ENCODE data around the gene SCN3A.

SCN3A gene

DNA sequence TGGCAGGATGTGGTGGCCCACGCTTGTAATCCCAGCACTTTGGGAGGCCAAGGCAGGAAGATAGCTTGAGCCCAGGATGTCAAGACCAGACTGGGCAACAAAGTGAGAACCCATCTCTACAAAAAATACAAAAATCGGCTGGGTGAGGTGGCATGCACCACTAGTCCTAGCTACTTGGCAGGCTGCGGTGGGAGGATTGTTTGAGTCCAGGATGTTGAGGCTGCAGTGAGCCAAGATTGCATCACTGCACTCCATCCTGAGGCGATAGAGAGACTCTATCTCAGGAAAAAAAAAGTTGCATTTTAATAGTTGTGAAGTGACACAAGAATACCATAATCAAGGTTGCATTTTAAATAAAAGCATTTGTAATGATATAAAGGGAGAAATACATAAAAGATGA is 124.4 kb downstream of the SCN3A start:
- Histone ChIP-seq H3K4me1 (ENCODE audit: control insufficient read depth, insufficient read depth, low read length, unreplicated experiment) (no peaks in the 10 kb centered on the region), H3K79me2 (ENCODE audit: control insufficient read depth, insufficient read depth, low read length, unreplicated experiment) (no peaks in the 10 kb centered on the region), H3K36me3 (ENCODE audit: insufficient read depth, low read length) (no peaks in the 10 kb centered on the region), H3K27ac (ENCODE audit: low read depth, low read length) (no peak overlapping the region), H3K4me3 (ENCODE audit: low read depth, low read length) (no peak overlapping the region), H3K27me3 (ENCODE audit: insufficient read depth, low read length) (no peaks in the 10 kb centered on the region), H2AFZ (ENCODE audit: low read length, unreplicated experiment) (no peak overlapping the region)

- Histone ChIP-seq H3K4me3 (ENCODE audit: low read depth, low read length) (no peak overlapping the region), H3K79me2 (ENCODE audit: control insufficient read depth, insufficient read depth, low read length, unreplicated experiment) (no peaks in the 10 kb centered on the region), H3K36me3 (ENCODE audit: insufficient read depth, low read length) (no peaks in the 10 kb centered on the region), H2AFZ (ENCODE audit: low read length, unreplicated experiment) (no peak overlapping the region), H3K27me3 (ENCODE audit: insufficient read depth, low read length) (no peaks in the 10 kb centered on the region), H3K27ac (ENCODE audit: low read depth, low read length) (no peak overlapping the region), H3K4me1 (ENCODE audit: control insufficient read depth, insufficient read depth, low read length, unreplicated experiment) (no peaks in the 10 kb centered on the region)
Measured at GRCh38 chr2:165078913-165079312, 124.9 kb downstream of the SCN3A start.

GRCh38 chr2:165074884-165075283 is 129.0 kb downstream of the SCN3A start:
- Histone ChIP-seq H3K27me3 (ENCODE audit: insufficient read depth, low read length) (no peaks in the 10 kb centered on the region), H3K79me2 (ENCODE audit: control insufficient read depth, insufficient read depth, low read length, unreplicated experiment) (no peaks in the 10 kb centered on the region), H3K27ac (ENCODE audit: low read depth, low read length) (no peak overlapping the region), H2AFZ (ENCODE audit: low read length, unreplicated experiment) (no peak overlapping the region), H3K4me1 (ENCODE audit: control insufficient read depth, insufficient read depth, low read length, unreplicated experiment) (no peaks in the 10 kb centered on the region), H3K4me3 (ENCODE audit: low read depth, low read length) (no peak overlapping the region), H3K36me3 (ENCODE audit: insufficient read depth, low read length) (no peaks in the 10 kb centered on the region)

DNA sequence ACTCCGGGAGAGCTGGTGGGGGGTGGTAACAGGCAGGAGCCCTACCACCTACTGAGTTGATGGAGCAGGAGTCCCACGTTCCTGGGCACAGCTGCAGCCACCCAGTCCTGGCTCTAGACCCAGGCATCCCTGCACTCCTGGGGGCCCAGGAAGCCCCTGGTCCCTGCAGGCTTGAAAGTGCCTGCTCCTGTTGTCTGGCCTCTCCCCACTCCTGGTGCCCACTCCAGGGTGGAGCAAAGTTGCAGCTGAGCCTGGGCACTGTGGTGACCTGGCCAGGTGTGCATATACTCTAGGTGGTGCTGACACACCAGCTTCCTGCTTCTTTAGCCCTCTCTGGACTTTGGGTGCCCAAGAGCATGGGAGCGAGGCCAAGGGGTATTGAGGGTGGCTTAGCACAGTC is 129.5 kb downstream of the SCN3A start:
- no peak overlapping the region for H3K4me3 ChIP-seq (ENCODE audit: low read depth, low read length)

DNA sequence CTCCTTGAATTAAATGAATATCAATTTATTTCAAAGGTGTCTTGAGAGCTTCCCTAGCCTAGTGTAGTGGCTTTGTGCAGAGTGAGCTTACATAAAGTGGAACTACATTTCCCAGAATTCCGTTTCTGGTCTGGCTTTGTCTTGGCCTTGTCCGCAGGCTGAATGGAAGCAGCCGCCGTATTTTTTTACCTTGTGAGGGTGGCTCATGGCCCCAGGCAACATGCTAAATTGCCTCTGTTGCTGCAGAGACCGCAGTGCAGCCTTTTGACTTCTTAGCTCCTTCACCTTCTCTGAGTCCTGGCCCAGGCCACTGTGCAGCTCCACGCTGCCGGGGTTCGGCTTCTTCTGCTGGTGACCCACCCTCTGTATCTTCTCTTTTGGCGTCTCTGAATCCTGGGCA is 133.8 kb downstream of the SCN3A start:
- no peaks in the 10 kb centered on the region for H3K79me2 ChIP-seq (ENCODE audit: control insufficient read depth, insufficient read depth, low read length, unreplicated experiment)
- no peak overlapping the region for H3K4me3 ChIP-seq (ENCODE audit: low read depth, low read length)
- H3K4me1 ChIP-seq (ENCODE audit: control insufficient read depth, insufficient read depth, low read length, unreplicated experiment) = peaks cover 4% of the 10 kb centered on the region
- H3K36me3 ChIP-seq (ENCODE audit: insufficient read depth, low read length) = no peaks in the 10 kb centered on the region
- no peak overlapping the region for H2AFZ ChIP-seq (ENCODE audit: low read length, unreplicated experiment)
- no peak overlapping the region for H3K27ac ChIP-seq (ENCODE audit: low read depth, low read length)
- 0 out of 2 replicates have a peak, but pooled peaks cover 6% of the 10 kb centered on the region for H3K27me3 ChIP-seq (ENCODE audit: insufficient read depth, low read length)

More for the DNA sequence above, 129.5 kb downstream of the SCN3A start:
- Histone ChIP-seq H3K4me1 (ENCODE audit: control insufficient read depth, insufficient read depth, low read length, unreplicated experiment) (no peaks in the 10 kb centered on the region), H2AFZ (ENCODE audit: low read length, unreplicated experiment) (no peak overlapping the region), H3K36me3 (ENCODE audit: insufficient read depth, low read length) (no peaks in the 10 kb centered on the region), H3K27ac (ENCODE audit: low read depth, low read length) (no peak overlapping the region), H3K79me2 (ENCODE audit: control insufficient read depth, insufficient read depth, low read length, unreplicated experiment) (no peaks in the 10 kb centered on the region), H3K27me3 (ENCODE audit: insufficient read depth, low read length) (no peaks in the 10 kb centered on the region)

DNA sequence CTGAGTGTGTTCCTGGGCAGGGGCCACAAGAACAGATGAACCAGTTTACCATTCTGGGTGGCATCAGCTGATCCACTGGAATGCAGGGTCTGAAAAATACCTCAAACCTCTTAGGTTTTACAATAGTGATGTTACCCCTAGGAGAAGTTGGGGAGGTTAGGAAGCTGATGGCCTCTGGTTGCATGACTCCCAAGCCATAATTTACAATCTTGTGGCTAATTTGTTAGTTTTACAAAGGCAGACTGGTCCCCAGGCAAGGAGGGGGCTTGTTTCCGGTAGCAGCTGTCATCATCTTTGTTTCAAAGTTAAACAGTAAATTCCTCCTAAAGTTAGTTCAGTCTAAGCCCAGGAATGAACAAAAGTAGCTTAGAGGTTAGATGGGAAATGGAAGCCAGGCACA is 134.7 kb downstream of the SCN3A start:
- 0 out of 2 replicates have a peak, but pooled peaks cover 6% of the 10 kb centered on the region for H3K27me3 ChIP-seq (ENCODE audit: insufficient read depth, low read length)
- H3K79me2 ChIP-seq (ENCODE audit: control insufficient read depth, insufficient read depth, low read length, unreplicated experiment) = no peaks in the 10 kb centered on the region
- H3K36me3 ChIP-seq (ENCODE audit: insufficient read depth, low read length) = no peaks in the 10 kb centered on the region
- peaks cover 4% of the 10 kb centered on the region for H3K4me1 ChIP-seq (ENCODE audit: control insufficient read depth, insufficient read depth, low read length, unreplicated experiment)
- H3K4me3 ChIP-seq (ENCODE audit: low read depth, low read length) = no peak overlapping the region
- H3K27ac ChIP-seq (ENCODE audit: low read depth, low read length) = no peak overlapping the region
- H2AFZ ChIP-seq (ENCODE audit: low read length, unreplicated experiment) = no peak overlapping the region

GRCh38 chr2:165068487-165068757 is 135.4 kb downstream of the SCN3A start:
- Histone ChIP-seq H3K27ac (ENCODE audit: low read depth, low read length) (no peak overlapping the region), H3K4me3 (ENCODE audit: low read depth, low read length) (peak overlapping the region; percentile 69), H3K27me3 (ENCODE audit: insufficient read depth, low read length) (0 out of 2 replicates have a peak, but pooled peaks cover 6% of the 10 kb centered on the region), H3K4me1 (ENCODE audit: control insufficient read depth, insufficient read depth, low read length, unreplicated experiment) (peaks cover 4% of the 10 kb centered on the region), H3K36me3 (ENCODE audit: insufficient read depth, low read length) (no peaks in the 10 kb centered on the region), H2AFZ (ENCODE audit: low read length, unreplicated experiment) (peak overlapping the region; percentile 17), H3K79me2 (ENCODE audit: control insufficient read depth, insufficient read depth, low read length, unreplicated experiment) (no peaks in the 10 kb centered on the region)

GRCh38 chr2:165067643-165068486 is 136.0 kb downstream of the SCN3A start:
- no peaks in the 10 kb centered on the region for H3K79me2 ChIP-seq (ENCODE audit: control insufficient read depth, insufficient read depth, low read length, unreplicated experiment)
- peak overlapping the region; percentile 43 for H2AFZ ChIP-seq (ENCODE audit: low read length, unreplicated experiment)
- H3K27ac ChIP-seq (ENCODE audit: low read depth, low read length) = no peak overlapping the region

DNA sequence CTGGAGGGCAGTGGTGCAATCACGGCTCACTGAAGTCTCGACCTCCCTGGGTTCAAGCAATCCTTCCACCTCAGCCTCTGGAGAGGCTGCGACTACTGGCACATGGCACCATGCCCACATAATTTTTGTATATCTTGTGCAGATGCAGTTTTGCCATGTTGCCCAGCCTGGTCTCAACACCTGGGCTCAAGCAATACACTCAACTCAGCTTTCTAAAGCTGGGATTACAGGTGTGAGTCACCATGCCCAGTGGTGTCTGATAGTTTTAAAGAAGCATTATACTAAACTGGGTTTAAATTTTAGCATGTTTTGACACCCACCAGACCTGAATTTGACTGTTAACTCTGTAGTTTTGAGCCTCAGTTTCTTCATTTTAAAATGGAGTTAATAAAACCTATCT is 139.1 kb downstream of the SCN3A start:
- H3K36me3 ChIP-seq (ENCODE audit: insufficient read depth, low read length) = no peaks in the 10 kb centered on the region
- H3K27ac ChIP-seq (ENCODE audit: low read depth, low read length) = no peak overlapping the region
- 0 out of 2 replicates have a peak, but pooled peaks cover 10% of the 10 kb centered on the region for H3K27me3 ChIP-seq (ENCODE audit: insufficient read depth, low read length)
- no peak overlapping the region for H2AFZ ChIP-seq (ENCODE audit: low read length, unreplicated experiment)
- H3K4me3 ChIP-seq (ENCODE audit: low read depth, low read length) = no peak overlapping the region
- H3K79me2 ChIP-seq (ENCODE audit: control insufficient read depth, insufficient read depth, low read length, unreplicated experiment) = no peaks in the 10 kb centered on the region
- peaks cover 4% of the 10 kb centered on the region for H3K4me1 ChIP-seq (ENCODE audit: control insufficient read depth, insufficient read depth, low read length, unreplicated experiment)

More at GRCh38 chr2:165067643-165068486, 136.0 kb downstream of the SCN3A start:
- no peaks in the 10 kb centered on the region for H3K36me3 ChIP-seq (ENCODE audit: insufficient read depth, low read length)
- H3K4me3 ChIP-seq (ENCODE audit: low read depth, low read length) = peak overlapping the region; percentile 69
- 0 out of 2 replicates have a peak, but pooled peaks cover 6% of the 10 kb centered on the region for H3K27me3 ChIP-seq (ENCODE audit: insufficient read depth, low read length)
- peaks cover 4% of the 10 kb centered on the region for H3K4me1 ChIP-seq (ENCODE audit: control insufficient read depth, insufficient read depth, low read length, unreplicated experiment)

GRCh38 chr2:165060411-165060810 is 143.4 kb downstream of the SCN3A start:
- Histone ChIP-seq H3K4me1 (ENCODE audit: control insufficient read depth, insufficient read depth, low read length, unreplicated experiment) (peaks cover 3% of the 10 kb centered on the region), H3K27me3 (ENCODE audit: insufficient read depth, low read length) (0 out of 2 replicates have a peak, but pooled peaks cover 5% of the 10 kb centered on the region), H3K4me3 (ENCODE audit: low read depth, low read length) (no peak overlapping the region), H3K79me2 (ENCODE audit: control insufficient read depth, insufficient read depth, low read length, unreplicated experiment) (no peaks in the 10 kb centered on the region), H3K36me3 (ENCODE audit: insufficient read depth, low read length) (no peaks in the 10 kb centered on the region), H3K27ac (ENCODE audit: low read depth, low read length) (no peak overlapping the region), H2AFZ (ENCODE audit: low read length, unreplicated experiment) (no peak overlapping the region)
